ENCODE measurements around the gene TSPAN18.
A peak's percentile ranks its signal among the peaks of the same experiment; 100 is the strongest.
"Not testable (repeated sequence)": the region's sequence is repeated elsewhere in the genome, so short reads cannot be mapped to it uniquely, and the experiment has no call there.

Gene TSPAN18

GRCh38 chr11:44854086-44854485, 127.3 kb downstream of the TSPAN18 start:
- no peak for DNase-seq

DNA sequence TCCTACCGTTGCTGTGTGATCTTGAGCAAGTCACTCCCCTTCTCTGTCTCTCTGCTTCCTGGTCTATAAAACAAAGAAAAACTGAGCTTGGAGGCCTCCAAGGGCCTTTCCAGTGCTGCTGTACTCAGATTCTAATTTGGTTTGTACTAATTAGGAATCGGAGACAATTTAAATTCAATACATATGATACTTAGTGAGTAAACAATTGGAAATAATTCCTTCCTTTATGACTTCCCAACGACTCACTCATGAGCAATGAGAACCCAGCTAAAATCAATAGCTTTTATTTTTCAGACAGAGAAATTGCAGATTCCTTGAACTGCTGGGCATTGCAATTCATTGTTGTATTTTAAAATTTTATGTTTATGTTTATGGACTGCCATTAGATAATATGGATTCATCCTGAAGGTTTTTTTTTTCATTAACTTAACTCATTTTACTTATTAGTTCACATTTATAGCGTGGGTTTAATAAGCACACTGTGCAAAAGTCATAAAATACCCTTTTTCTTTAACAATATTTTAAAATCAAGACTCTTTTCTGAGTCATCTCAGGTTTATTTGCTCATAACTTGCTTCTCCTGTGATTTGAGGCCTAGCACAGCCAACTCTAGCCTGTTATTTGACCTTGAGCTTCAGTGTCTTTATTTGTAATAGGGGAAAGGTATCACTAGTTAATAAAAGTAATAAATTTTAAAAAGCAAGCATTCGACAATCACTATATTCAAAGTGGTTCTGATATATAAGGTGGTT, 128.2 kb downstream of the TSPAN18 start:
- DNase-seq, result no peak

- DNase-seq, result no peak
These were observed 128.7 kb downstream of the TSPAN18 start for GRCh38 chr11:44855493-44855849.

DNA sequence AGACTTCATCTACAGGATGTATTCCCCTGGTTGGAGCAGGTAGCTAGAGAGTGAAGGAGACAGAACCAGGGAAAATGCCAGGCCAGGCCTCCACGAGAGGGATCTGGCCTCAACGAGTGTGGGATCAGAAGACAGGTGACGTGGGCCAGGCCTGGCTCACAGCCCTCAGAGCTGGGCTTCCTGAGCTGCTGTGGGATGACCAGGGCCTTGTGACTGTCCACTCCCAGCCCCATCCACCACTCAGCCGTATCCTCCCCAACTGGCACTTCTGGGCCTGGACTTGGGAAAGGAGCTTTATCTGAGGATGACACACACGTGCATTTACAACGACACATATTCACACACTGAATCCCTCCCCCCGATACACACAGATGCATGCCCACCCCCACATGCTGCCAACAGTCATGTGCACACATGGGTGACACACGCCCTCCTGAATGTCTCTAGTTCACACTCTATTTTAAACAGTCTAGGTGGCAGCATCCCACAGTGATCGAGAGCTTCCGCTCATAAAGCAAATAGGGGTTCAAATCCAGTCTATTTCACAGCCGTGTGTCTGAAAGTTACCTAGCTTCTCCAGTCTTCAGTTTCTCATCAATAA, 130.8 kb downstream of the TSPAN18 start:
- DNase-seq, result no peak

- no peak for DNase-seq
These were observed 132.2 kb downstream of the TSPAN18 start for GRCh38 chr11:44858796-44859527.

- DNase-seq, result no peak
These were observed 132.8 kb downstream of the TSPAN18 start for GRCh38 chr11:44859528-44859925.

DNA sequence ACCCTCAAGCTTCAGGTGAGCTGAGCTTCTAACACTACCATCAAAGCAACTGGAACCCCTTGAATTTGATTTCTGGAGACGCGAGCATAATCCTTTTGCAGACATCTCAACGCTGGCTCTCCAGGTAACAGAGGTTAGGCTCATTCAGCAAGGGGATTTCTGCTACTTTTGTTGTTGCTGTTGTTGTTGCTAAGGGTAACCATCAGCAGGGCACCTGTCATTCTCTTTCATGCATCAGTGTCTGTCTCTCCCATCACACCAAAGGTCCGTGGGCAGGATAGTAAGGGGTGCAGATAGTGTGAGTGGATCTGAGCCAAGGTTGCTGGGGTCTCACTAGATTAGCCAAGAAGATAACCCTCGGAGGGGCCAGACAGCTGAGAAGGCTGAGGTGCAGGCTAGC, 133.6 kb downstream of the TSPAN18 start:
- DNase-seq, result no peak

GRCh38 chr11:44861849-44862557, 135.2 kb downstream of the TSPAN18 start:
- DNase-seq, result peak; percentile 4

DNA sequence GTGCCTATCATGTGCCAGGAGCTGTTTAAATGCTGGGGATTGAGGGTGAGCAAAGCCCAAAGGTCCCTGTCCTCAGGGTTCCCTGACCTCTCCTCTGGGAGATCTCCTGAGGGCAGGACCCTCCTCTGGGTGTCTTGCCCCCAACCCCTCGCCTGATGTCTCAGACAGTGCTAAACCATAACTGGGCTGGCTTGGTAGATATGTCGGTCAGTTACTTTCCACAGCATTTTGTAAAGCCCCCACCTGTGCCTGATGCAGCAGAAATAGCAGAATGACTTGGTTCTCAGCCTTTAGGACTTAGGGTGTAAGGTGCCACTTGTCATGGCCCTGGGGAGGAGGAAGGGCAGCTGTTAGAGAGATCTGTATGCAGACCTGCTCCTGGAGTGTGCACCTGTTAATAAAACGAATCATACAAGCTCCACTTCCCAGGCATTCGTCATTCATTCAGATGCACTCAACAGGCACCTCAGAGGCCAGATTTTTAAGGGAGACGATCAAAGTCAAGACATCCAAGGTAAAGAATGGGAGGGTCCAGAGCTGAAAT, 135.9 kb downstream of the TSPAN18 start:
- no peak for DNase-seq

DNA sequence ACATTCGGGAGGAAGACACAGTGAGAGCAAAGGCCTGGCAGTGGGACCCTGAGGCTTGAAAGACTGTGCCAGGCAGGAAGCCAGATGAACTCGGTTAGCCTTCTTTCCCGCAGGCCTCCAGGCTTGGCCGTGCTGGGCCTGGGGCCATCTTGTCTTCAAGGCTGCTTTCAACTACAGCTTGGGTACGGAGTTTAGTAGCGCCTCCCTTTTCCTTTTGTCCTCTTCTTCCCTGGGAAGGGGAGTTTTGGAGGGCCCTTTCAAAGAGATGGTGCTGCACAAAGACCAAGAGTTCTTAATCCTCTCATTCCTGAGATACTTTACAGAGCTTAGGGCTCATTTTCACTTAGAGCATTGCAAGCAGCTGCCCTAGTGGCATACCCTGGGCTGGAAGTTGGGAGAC, 136.5 kb downstream of the TSPAN18 start:
- no peak for DNase-seq

GRCh38 chr11:44865866-44866272, 139.1 kb downstream of the TSPAN18 start:
- DNase-seq, result no peak

GRCh38 chr11:44866286-44866685, 139.5 kb downstream of the TSPAN18 start:
- DNase-seq, result peak; percentile 12

GRCh38 chr11:44868021-44868420, 141.3 kb downstream of the TSPAN18 start:
- DNase-seq, result peak; percentile 70

GRCh38 chr11:44868455-44869421, 142.0 kb downstream of the TSPAN18 start:
- peak; percentile 81 for DNase-seq

GRCh38 chr11:44870181-44870580, 143.4 kb downstream of the TSPAN18 start:
- no peak for DNase-seq

- DNase-seq, result no peak
These were observed 143.9 kb downstream of the TSPAN18 start for GRCh38 chr11:44870615-44871176.

- DNase-seq, result not testable (repeated sequence)
These were observed 144.9 kb downstream of the TSPAN18 start for GRCh38 chr11:44871682-44872081.

GRCh38 chr11:44872556-44872955, 145.8 kb downstream of the TSPAN18 start:
- DNase-seq, result no peak

DNA sequence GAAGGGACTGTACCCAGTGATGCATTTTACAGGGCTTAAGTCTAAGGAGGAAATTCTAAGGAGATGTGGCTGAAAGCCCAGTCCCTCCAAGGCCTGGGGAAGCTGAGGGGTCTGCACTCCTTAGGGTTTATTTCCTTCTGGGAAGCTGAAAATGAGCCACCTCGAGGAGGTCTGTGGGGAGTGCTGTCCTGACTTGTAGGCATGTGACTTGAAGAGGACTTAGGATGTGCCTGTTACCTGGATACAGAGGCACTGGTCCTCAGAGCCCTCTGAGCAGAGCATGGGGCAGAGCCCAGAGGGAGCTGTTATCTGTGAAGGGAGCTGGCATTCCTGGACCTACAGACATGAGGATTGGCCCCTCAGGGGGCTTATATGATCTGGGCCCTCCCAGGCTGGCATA, 146.8 kb downstream of the TSPAN18 start:
- no peak for DNase-seq

- no peak for DNase-seq
These were observed 147.5 kb downstream of the TSPAN18 start for GRCh38 chr11:44874284-44874683.

GRCh38 chr11:44875037-44875436, 148.3 kb downstream of the TSPAN18 start:
- DNase-seq, result no peak

All from DMS 273 treated with DMSO at 0.1 percent for 48 hours (cell line).